ENCODE results near the gene MRPL10. TPM values are rescaled to one million over a fixed set of nuclear protein-coding genes. Genes with fewer than 3 reads are reported as not detected.
A peak's percentile ranks its signal among the peaks of the same experiment; 100 is the strongest.

Gene MRPL10
- total RNA-seq, 1 experiment from 2014 or later, result 35.8 TPM

GRCh38 chr17:47813512-47814031 lies 17.8 kb downstream of the MRPL10 start:
- no peak for DNase-seq (ENCODE audit: low read depth)

DNA sequence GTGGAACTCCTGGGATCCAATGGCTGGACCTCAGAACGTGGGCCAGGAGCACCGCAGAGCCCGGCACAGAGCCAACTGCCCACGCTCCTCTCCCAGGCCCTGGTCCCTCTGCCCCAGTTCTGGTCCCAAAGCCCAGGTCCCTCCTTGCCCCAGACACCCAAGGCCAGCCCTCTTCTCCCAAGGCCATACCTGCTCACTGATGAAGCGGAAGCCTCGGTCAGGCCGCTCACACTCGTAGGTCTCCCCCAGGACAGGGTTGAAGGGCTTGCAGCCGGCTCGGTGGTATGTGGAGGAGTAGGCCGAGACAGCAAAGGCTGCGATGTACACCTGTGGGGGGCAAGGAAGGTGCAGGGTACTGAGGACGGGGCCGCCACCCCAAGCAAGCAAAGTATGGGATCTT lies 18.3 kb downstream of the MRPL10 start:
- DNase-seq (ENCODE audit: low read depth), result no peak

GRCh38 chr17:47812146-47812920 lies 19.0 kb downstream of the MRPL10 start:
- DNase-seq (ENCODE audit: low read depth), result no peak

DNA sequence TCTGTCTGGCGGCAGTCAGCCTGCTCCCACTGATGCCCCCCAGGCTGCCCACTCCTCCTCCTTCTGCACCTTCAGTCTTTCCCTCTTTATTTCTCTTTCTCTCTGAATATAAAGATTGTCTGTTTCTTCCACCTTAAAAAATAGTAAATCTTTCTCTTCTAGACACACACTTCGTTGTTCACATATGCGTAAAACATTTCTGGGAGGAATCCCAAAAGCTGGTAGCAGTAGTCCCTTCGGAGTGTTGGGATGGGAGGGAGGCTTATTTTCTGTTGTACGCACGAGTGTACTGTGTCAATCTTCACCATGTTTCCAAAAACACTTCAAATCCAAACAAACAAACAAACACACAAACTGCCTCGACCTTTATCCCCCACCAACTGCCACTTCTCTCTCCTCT lies 19.6 kb downstream of the MRPL10 start:
- DNase-seq (ENCODE audit: low read depth), result no peak

- DNase-seq (ENCODE audit: low read depth), result no peak
Observed at GRCh38 chr17:47810901-47811635, 20.3 kb downstream of the MRPL10 start.

GRCh38 chr17:47810200-47810821 lies 21.0 kb downstream of the MRPL10 start:
- peak; percentile 84 for DNase-seq (ENCODE audit: low read depth)

GRCh38 chr17:47808830-47809480 lies 22.4 kb downstream of the MRPL10 start:
- DNase-seq (ENCODE audit: low read depth), result no peak

GRCh38 chr17:47808036-47808829 lies 23.1 kb downstream of the MRPL10 start:
- no peak for DNase-seq (ENCODE audit: low read depth)

DNA sequence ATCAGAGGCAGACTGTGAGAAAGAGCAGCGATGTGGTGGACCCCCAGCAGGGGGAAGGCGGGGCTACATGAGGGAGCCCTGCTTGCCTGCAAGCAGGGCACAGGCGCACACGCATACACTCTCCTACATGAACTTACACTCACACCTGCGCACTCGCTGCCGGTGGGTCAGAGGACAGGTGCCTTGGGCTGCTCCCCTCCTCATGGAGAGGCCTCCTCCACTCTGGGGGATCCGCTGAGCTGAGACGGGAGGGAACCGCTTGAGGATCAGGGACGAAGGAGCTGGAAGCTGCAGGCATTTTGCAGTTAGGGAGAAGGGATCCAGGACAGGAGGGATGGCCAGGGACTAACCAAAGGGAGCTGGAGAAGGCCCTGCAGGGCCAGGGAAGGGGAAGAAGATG lies 23.9 kb downstream of the MRPL10 start:
- DNase-seq (ENCODE audit: low read depth), result no peak

DNA sequence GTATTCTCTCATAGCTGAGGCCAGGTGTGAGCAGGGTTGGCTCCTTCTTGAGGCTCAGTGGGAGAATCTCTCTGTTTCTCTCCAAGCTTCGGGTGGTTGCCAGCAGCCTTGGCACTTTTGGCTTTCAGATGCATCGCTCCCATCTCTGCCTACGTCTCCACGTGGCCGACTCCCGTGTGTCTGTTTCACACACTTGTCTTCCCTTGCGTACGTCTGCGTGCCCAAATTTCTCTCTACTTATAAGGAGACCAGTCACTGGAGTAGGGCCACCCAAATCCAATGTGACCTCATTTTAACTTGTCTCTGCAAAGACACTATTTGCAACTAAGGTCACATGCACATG lies 24.5 kb downstream of the MRPL10 start:
- no peak for DNase-seq (ENCODE audit: low read depth)

DNA sequence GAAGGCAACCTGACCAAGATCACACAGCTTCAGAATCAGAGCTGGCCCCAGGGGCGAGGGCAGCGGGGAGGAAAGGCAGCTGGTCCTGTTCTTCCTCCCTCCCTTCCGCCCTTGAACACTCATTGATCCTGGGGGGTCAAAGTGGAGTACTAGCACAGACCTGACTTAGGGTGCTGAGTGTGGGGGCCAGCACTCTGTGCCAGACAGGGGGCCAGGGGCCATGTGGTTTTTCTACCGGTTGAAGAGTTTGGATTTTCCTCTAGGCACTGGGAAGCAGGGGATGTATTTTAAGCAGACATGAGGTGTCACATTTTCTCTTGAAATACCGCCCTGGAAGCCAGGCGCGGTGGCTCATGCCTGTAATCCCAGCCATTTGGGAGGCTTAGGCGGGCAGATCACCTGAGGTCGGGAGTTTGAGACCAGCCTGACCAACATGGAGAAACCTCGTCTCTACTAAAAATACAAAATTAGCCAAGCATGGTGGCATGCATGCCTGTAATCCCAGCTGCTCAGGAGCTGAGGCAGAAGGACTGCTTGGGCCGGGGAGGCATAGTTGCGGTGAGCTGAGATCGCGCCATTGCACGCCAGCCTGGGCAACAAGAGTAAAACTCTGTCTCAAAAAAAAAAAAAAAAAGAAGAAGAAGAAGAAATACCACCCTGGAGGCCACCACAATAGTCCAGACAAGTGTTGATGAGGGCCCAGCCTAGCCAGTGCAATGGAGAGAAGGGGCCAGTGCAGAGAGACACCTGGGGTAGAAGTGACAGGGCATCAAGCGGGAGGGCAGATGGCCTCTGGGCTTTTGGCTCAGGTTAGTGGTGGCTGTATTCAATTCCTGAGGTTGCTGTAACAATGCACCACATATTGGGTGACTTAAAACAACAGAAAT lies 25.1 kb downstream of the MRPL10 start:
- no peak for DNase-seq (ENCODE audit: low read depth)

GRCh38 chr17:47804461-47804860 lies 26.9 kb downstream of the MRPL10 start:
- DNase-seq (ENCODE audit: low read depth), result no peak

DNA sequence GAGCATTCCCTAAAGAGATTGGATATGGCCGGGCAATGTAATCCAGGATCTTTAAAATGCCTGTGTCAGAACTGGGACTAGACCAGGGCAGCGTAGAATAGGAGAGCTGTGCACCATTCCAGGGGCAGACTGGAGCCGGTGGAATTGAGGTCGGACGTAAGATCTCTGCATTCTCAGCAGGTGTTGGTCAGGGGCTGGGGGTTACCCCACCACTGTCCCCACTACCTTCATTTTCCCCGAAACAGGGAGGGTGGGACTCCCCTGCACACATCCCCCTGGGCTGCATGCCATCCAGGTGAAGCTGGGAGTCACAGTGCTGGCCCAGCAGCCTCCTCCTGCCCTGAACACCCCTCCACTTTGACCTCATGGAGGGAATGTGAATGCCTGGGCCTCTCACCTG lies 27.6 kb downstream of the MRPL10 start:
- no peak for DNase-seq (ENCODE audit: low read depth)

DNA sequence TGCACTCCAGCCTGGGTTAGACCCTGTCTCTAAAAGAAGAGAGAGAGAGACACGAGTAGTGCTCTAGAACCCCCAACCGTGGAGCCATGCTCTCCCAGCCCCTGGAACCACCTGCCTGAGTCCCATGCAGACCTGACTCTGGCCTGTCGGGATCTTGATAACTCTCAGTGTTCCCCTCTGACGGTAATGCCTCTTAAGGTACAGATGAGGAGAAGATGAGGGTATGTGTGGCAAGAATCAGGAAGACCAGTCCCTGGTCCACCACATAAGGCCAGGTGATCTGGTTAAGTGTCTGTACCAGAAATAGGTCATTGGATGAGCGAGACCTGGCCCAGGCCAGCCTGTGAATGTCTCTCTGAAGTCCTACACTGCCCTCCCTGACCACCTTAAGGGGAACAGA lies 28.1 kb downstream of the MRPL10 start:
- no peak for DNase-seq (ENCODE audit: low read depth)

- DNase-seq (ENCODE audit: low read depth), result peak; percentile 32
Observed at GRCh38 chr17:47802341-47803022, 28.9 kb downstream of the MRPL10 start.

DNA sequence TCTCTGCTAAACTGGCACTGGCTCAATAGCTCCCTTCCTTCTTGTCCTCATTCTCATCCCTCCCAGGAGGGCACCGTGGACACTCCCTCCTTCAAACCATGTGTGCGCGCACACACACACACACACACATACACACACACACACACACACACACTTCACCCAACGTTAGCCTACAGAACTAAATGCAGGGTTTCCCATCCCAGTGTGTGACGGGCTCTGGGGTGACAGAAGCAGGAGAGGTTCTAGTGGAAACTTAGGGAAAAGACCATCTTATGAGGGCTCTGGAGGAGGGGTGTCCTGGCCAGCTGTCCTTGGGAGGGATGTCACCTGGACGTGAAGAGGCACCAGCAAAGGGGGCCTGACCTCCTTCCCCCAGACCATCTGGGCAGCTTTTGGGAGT lies 29.4 kb downstream of the MRPL10 start:
- DNase-seq (ENCODE audit: low read depth), result no peak

DNA sequence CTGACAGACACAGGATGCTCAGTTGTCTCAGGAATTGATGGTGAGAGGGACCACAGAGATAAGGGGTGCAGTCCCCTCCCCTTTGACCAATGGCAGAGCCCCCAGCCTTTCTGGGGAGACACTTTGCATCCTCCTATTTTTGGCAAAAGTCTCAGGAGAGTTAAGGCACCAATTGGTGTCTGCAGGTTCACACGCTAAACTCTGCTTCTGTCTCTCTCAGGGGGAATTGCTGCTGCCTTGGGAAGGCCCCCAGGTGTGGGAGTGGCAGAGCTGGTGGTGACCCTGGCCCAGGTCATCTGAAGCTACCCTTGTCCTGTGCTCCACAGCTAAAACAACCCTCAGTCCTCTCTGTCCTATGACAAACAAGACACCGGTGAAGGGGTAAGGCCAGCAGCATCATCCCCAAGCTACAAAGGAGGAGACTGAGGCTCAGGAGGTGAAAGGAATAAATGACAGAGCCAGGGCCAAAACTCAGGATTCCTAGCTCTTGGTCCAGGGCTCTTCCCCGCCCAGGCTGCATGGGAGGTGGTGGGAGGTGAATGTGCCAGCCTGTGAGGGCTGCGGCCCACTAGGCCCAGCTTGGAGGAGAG lies 30.1 kb downstream of the MRPL10 start:
- DNase-seq (ENCODE audit: low read depth), result no peak

DNA sequence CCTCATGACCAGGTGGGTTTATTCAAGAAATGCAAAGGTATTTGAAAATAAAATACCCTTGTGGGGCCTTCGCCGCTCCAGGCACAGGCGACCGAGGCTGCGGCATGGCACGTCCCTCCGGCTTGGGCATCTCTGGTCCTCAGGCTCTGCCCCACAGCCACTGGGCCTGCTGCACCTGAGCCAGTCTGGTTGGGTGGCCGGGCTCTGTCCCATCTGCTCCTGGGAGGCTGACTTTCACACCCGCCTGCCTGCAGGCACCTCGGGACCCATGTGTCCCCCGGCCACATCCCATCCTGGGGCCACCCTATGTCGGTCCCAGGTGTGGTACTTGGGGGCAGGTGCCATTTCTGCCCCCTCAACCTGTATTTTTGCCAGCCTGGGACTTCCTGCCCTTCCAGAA lies 30.7 kb downstream of the MRPL10 start:
- no peak for DNase-seq (ENCODE audit: low read depth)

DNA sequence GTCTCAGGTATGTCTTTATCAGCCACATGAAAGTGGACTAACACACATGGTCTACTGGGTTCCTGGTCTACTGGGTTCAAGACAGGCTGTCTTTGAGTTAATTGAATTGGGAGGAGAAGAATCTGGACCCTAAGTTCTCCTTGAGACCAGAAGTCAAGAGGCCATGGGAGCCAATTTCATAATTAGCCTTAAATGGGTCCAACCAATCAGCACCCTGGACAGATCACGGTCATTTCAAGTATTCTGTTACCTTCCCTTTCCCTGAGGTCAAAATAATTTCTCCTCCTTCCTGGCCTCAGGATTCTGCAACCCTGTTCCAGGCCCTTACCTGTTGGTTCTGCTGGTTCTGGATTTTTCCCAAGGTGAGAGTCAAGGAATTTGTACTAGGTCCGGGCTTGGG lies 33.5 kb downstream of the MRPL10 start:
- peak; percentile 15 for DNase-seq (ENCODE audit: low read depth)
